PC-3 (cell line): ENCODE data around the gene URM1. TPM values are rescaled to one million over a fixed set of nuclear protein-coding genes. Genes with fewer than 3 reads are reported as not detected.

Experiments
- ATAC-seq: fragments of 200-7000 bp; cut with Tn5 transposase; 2 replicates; pipeline ENCODE4 v1.9.1; 2020; ENCODE audit warnings: mild to moderate bottlenecking, moderate library complexity
- BruUV-seq: library from RNA; stranded (reverse); fragments of 400-500 nt; replicated peaks from 2 replicates; lab custom pipeline; 2021; lab: Mats Ljungman, UMichigan
- CTCF ChIA-PET: fragments of 300-600 bp; sonication (Branson Sonifier 250); formaldehyde crosslinking; loops from one replicate; lab custom pipeline; 2022; ENCODE audit warnings: antibody characterized with exemption; lab: Charles Lee
- POLR2A ChIA-PET: fragments of 300-600 bp; sonication (Branson Sonifier 250); formaldehyde crosslinking; loops from one replicate; lab custom pipeline; 2022; ENCODE audit warnings: antibody characterized with exemption; ENCODE audit not compliant: unreplicated experiment; lab: Charles Lee
- DNase-seq: peaks from one replicate; pipeline ENCODE4 v3.0.0-alpha.2; 2015
- H2AFZ ChIP-seq: fragments of 300-600 bp; sonication (generic); 2 replicates; pipeline ENCODE4 v1.6.0; 2016; ENCODE audit warnings: antibody characterized with exemption, low read length
- H3F3A ChIP-seq: fragments of 300-600 bp; sonication (generic); one replicate; pipeline ENCODE4 v1.6.0; 2017; ENCODE audit warnings: antibody characterized with exemption, low read length, control low read depth, mild to moderate bottlenecking; ENCODE audit not compliant: unreplicated experiment
- H3K27ac ChIP-seq: fragments of 300-600 bp; sonication (generic); 2 replicates; pipeline ENCODE4 v1.5.1; 2016; ENCODE audit warnings: mild to moderate bottlenecking, low read length
- H3K27me3 ChIP-seq: fragments of 300-600 bp; sonication (generic); 2 replicates; pipeline ENCODE4 v1.6.1; 2016; ENCODE audit warnings: low read length, mixed read lengths
- H3K36me3 ChIP-seq: fragments of 300-600 bp; sonication (generic); 2 replicates; pipeline ENCODE4 v1.6.1; 2016; ENCODE audit warnings: low read depth, mixed run types, low read length, mixed read lengths
- H3K4me1 ChIP-seq: fragments of 300-600 bp; sonication (generic); 2 replicates; pipeline ENCODE4 v1.5.1; 2016; ENCODE audit warnings: low read length; ENCODE audit not compliant: insufficient read depth
- H3K4me2 ChIP-seq: fragments of 300-600 bp; sonication (generic); 2 replicates; pipeline ENCODE4 v1.6.0; 2016; ENCODE audit warnings: low read length
- H3K4me3 ChIP-seq: fragments of 300-600 bp; sonication (generic); 2 replicates; pipeline ENCODE4 v1.5.1; 2016; ENCODE audit warnings: mild to moderate bottlenecking, low read length, mixed read lengths
- H3K79me2 ChIP-seq: fragments of 300-600 bp; sonication (generic); 2 replicates; pipeline ENCODE4 v1.6.1; 2017; ENCODE audit warnings: low read length, mixed read lengths
- H3K9ac ChIP-seq: fragments of 300-600 bp; sonication (generic); 2 replicates; pipeline ENCODE4 v1.6.0; 2016; ENCODE audit warnings: mild to moderate bottlenecking, low read length
- H3K9me2 ChIP-seq: fragments of 300-600 bp; sonication (generic); replicated peaks from 2 replicates; pipeline ENCODE4 v1.6.1; 2016; ENCODE audit warnings: mixed run types, low read length, mixed read lengths
- H3K9me3 ChIP-seq: fragments of 300-600 bp; sonication (generic); 2 replicates; pipeline ENCODE4 v1.6.1; 2016; ENCODE audit warnings: low read length, mixed read lengths
- H4K20me1 ChIP-seq: fragments of 300-600 bp; sonication (generic); 2 replicates; pipeline ENCODE4 v1.6.1; 2016; ENCODE audit warnings: low read length, mixed read lengths
- CTCF ChIP-seq: fragments of 300-600 bp; sonication (generic); conservative IDR thresholded peaks from 2 replicates; pipeline ENCODE4 v1.5.1; 2017; ENCODE audit warnings: antibody characterized with exemption, low read depth, mild to moderate bottlenecking, low read length
- EZH2 ChIP-seq: fragments of 300-600 bp; sonication (generic); IDR thresholded peaks from one replicate; pipeline ENCODE4 v1.6.1; 2017; ENCODE audit warnings: antibody characterized with exemption, mild to moderate bottlenecking, low read length; ENCODE audit not compliant: unreplicated experiment
- EZH2phosphoT487 ChIP-seq: fragments of 300-600 bp; sonication (generic); IDR thresholded peaks from 2 replicates; pipeline ENCODE4 v1.6.1; 2018; ENCODE audit warnings: mild to moderate bottlenecking, antibody characterized with exemption, low read length, borderline replicate concordance
- intact Hi-C: fragments of 100-400 bp; cut with micrococcal nuclease; formaldehyde crosslinking; loops from 2 replicates; pipeline ENCODE4 v1.9.0; 2023
- total RNA-seq: library from RNA; depleted of rRNA; stranded (reverse); fragments of >200 nt; gene quantifications from 2 replicates; pipeline ENCODE4 v1.2.3, GENCODE V29; 2014

The URM1 gene
- total RNA-seq, 1 experiment from 2014 or later: 29.1 TPM

- POLR2A ChIA-PET: no interaction called here
These were observed 37.7 kb upstream of the URM1 start for GRCh38 chr9:128333451-128333869.

GRCh38 chr9:128335161-128335560 lies 36.0 kb upstream of the URM1 start:
- BruUV-seq: no TSS peak
- Histone ChIP-seq H3K4me1 (no peaks in the 10 kb centered on the region), H3K27ac (no peak overlapping the region), H3K9me3 (no peaks in the 10 kb centered on the region), H3F3A (no peaks in the 10 kb centered on the region), H3K4me3 (no peak overlapping the region), H3K9ac (no peak overlapping the region), H3K4me2 (no peak overlapping the region), H3K79me2 (no peaks in the 10 kb centered on the region), H3K9me2 (no peaks in the 10 kb centered on the region), H4K20me1 (no peaks in the 10 kb centered on the region), H2AFZ (no peak overlapping the region), H3K36me3 (no peaks in the 10 kb centered on the region), H3K27me3 (no peaks in the 10 kb centered on the region)
- ChIA-PET POLR2A (no interaction called here), CTCF (no interaction called here)
- intact Hi-C loops: no loop called here
- DNase-seq: no peak
- no peak for ATAC-seq
- no peak for TF ChIP-seq EZH2
- no peak for TF ChIP-seq EZH2phosphoT487
- no peak for TF ChIP-seq CTCF

More at GRCh38 chr9:128333451-128333869, 37.7 kb upstream of the URM1 start:
- Histone ChIP-seq H3K4me1 (no peaks in the 10 kb centered on the region), H2AFZ (no peak overlapping the region), H3K27ac (no peak overlapping the region), H3K9me2 (no peaks in the 10 kb centered on the region), H3F3A (no peaks in the 10 kb centered on the region), H3K9me3 (no peaks in the 10 kb centered on the region), H3K9ac (no peak overlapping the region), H3K79me2 (no peaks in the 10 kb centered on the region), H3K27me3 (no peaks in the 10 kb centered on the region), H3K4me2 (no peak overlapping the region), H3K4me3 (no peak overlapping the region), H4K20me1 (no peaks in the 10 kb centered on the region), H3K36me3 (no peaks in the 10 kb centered on the region)
- BruUV-seq: no TSS peak
- CTCF ChIA-PET: no interaction called here
- TF ChIP-seq EZH2 (no peak), CTCF (no peak), EZH2phosphoT487 (no peak)
- intact Hi-C loops: no loop called here
- ATAC-seq: no peak
- no peak for DNase-seq

GRCh38 chr9:128335914-128336313 lies 35.3 kb upstream of the URM1 start:
- no peak overlapping the region for H3K27ac ChIP-seq
- intact Hi-C loops: no loop called here
- H2AFZ ChIP-seq: no peak overlapping the region
- no peak overlapping the region for H3K4me3 ChIP-seq
- POLR2A ChIA-PET: no interaction called here
- no peaks in the 10 kb centered on the region for H3F3A ChIP-seq
- no peaks in the 10 kb centered on the region for H3K9me3 ChIP-seq
- TF ChIP-seq EZH2: no peak
- no peak for TF ChIP-seq CTCF
- no peaks in the 10 kb centered on the region for H3K27me3 ChIP-seq
- H3K9ac ChIP-seq: no peak overlapping the region
- no peaks in the 10 kb centered on the region for H3K9me2 ChIP-seq
- H3K79me2 ChIP-seq: no peaks in the 10 kb centered on the region
- no peaks in the 10 kb centered on the region for H3K36me3 ChIP-seq
- BruUV-seq: no TSS peak
- CTCF ChIA-PET: interaction anchor here (0.6 kb wide), 1 partner anchor 35 kb away, joined by 4 read pairs; the partner anchor contains the start of gene URM1
- ATAC-seq: no peak
- no peaks in the 10 kb centered on the region for H3K4me1 ChIP-seq
- no peaks in the 10 kb centered on the region for H4K20me1 ChIP-seq
- no peak overlapping the region for H3K4me2 ChIP-seq
- DNase-seq: no peak
